ENCODE data around the gene ANKLE1.
A peak's percentile ranks its signal among the peaks of the same experiment; 100 is the strongest.

GRCh38 chr19:17245535-17245984, 36.1 kb upstream of the ANKLE1 start, which contains the start of gene NR2F6:
- TF ChIP-seq NFYB (CRISPR knock-in tag; conservative IDR thresholded peaks at IDR 0.05; ENCODE audit: low read depth): no peak
- no peak for TF ChIP-seq FOXP4 (CRISPR knock-in tag; IDR thresholded peaks at IDR 0.05)
- TF ChIP-seq NR2C2 (CRISPR knock-in tag; IDR thresholded peaks at IDR 0.05): no peak
- no peak for TF ChIP-seq CTCF (IDR thresholded peaks at IDR 0.05)
- TF ChIP-seq MAX (CRISPR knock-in tag; IDR thresholded peaks at IDR 0.05): no peak
- 0 out of 2 replicates have a peak, but pooled peaks have one; percentile 9 for TF ChIP-seq SP1 (CRISPR knock-in tag; conservative IDR thresholded peaks at IDR 0.05)
- no peak for TF ChIP-seq MYBL2 (CRISPR knock-in tag; IDR thresholded peaks at IDR 0.05)
- TF ChIP-seq ZNF532 (CRISPR knock-in tag; IDR thresholded peaks at IDR 0.05; ENCODE audit: borderline replicate concordance): no peak
- no peak for TF ChIP-seq ZNF219 (CRISPR knock-in tag; IDR thresholded peaks at IDR 0.05; ENCODE audit: borderline replicate concordance)
- TF ChIP-seq PREB (CRISPR knock-in tag; IDR thresholded peaks at IDR 0.05; ENCODE audit: borderline replicate concordance): no peak

Data from WTC11 (cell line).